SJSA1 (cell line): ENCODE measurements around the gene PSD2. TPM values are rescaled to one million over a fixed set of nuclear protein-coding genes. Genes with fewer than 3 reads are reported as not detected.

Experiments used
- DNase-seq, 2 experiments: peaks; one replicate each; pipeline ENCODE4 v3.0.0-alpha.2; 2015 to 2020; ENCODE audit warnings: low spot score in 2 of 2, low read depth in 1 of 2
- H3K27ac ChIP-seq: fragments of 250-450 bp; sonication (Bioruptor Pico); 2 replicates; pipeline ENCODE4 v1.5.1; 2020; ENCODE audit warnings: mild to moderate bottlenecking, moderate library complexity
- H3K27me3 ChIP-seq: fragments of 250-450 bp; sonication (Bioruptor Pico); replicated peaks from 2 replicates; pipeline ENCODE4 v1.5.1; 2020; ENCODE audit warnings: mild to moderate bottlenecking, moderate library complexity
- H3K36me3 ChIP-seq: fragments of 250-450 bp; sonication (Bioruptor Pico); 2 replicates; pipeline ENCODE4 v1.5.1; 2020; ENCODE audit warnings: mild to moderate bottlenecking
- H3K4me1 ChIP-seq: fragments of 250-450 bp; sonication (Bioruptor Pico); replicated peaks from 2 replicates; pipeline ENCODE4 v1.6.1; 2021; ENCODE audit warnings: mild to moderate bottlenecking
- H3K4me3 ChIP-seq: fragments of 250-450 bp; sonication (Bioruptor Pico); 2 replicates; pipeline ENCODE4 v1.5.1; 2020; ENCODE audit warnings: mild to moderate bottlenecking
- H3K9me3 ChIP-seq: fragments of 250-450 bp; sonication (Bioruptor Pico); replicated peaks from 2 replicates; pipeline ENCODE4 v1.5.1; 2020; ENCODE audit warnings: mild to moderate bottlenecking
- total RNA-seq: library from RNA; depleted of rRNA; stranded (reverse); fragments of >200 nt; shearing (Covaris generic); gene quantifications from 2 replicates; pipeline ENCODE4 v1.2.3, GENCODE V29; 2014

Gene PSD2
- total RNA-seq, 1 experiment from 2014 or later, result 0.03 TPM

GRCh38 chr5:139817970-139818369, 22.4 kb downstream of the PSD2 start:
- H3K27ac ChIP-seq, result no peak overlapping the region
- H3K9me3 ChIP-seq, result no peaks in the 10 kb centered on the region
- H3K4me3 ChIP-seq, result no peak overlapping the region
- H3K36me3 ChIP-seq, result no peaks in the 10 kb centered on the region
- H3K27me3 ChIP-seq, result peaks cover 45% of the 10 kb centered on the region
- no peak for DNase-seq
- no peaks in the 10 kb centered on the region for H3K4me1 ChIP-seq

DNA sequence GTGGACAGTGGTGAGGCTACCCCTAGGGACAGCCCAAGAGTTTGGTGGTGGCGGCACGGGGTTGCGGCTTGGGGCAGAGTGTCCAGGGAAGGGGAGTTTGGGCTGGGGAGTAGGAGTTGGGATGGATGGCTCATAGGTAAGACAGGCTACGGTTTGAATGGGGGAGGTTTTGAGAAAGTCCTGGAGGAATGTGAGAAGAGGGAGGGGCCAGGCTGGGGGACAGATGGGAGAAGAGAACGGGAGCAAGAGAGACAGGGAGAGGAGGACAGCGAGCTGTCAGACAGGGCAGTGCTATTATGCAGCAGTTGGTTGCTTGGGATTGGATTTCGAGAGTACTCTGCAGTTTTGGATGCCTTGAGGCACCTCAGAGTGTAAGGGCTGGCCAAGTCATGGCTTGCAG, 24.5 kb downstream of the PSD2 start:
- no peaks in the 10 kb centered on the region for H3K9me3 ChIP-seq
- no peak for DNase-seq
- H3K36me3 ChIP-seq, result no peaks in the 10 kb centered on the region
- no peak overlapping the region for H3K27ac ChIP-seq
- no peak overlapping the region for H3K4me3 ChIP-seq
- peaks cover 39% of the 10 kb centered on the region for H3K27me3 ChIP-seq
- H3K4me1 ChIP-seq, result no peaks in the 10 kb centered on the region

DNA sequence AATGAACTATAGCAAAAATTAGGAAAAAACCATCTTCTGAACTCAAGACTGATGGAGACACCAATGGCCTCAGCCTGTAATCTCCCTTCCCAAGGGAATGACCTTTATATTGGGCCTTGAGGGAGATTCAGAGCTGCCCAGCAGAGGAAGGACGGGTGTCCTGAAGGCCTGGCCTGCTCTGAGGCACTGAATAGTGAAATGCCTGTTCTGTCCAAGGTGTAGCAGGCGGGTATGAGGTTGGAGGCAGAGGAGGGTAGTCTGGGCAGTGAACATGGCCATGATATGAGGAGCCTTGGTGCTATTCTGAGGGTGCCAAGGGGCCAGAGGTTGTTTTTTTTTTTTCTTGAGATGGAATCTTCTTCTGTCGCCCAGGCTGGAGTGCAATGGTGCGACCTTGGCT, 25.0 kb downstream of the PSD2 start:
- H3K4me3 ChIP-seq, result no peak overlapping the region
- no peaks in the 10 kb centered on the region for H3K9me3 ChIP-seq
- H3K4me1 ChIP-seq, result no peaks in the 10 kb centered on the region
- H3K27ac ChIP-seq, result no peak overlapping the region
- H3K36me3 ChIP-seq, result no peaks in the 10 kb centered on the region
- H3K27me3 ChIP-seq, result peaks cover 41% of the 10 kb centered on the region
- DNase-seq, result no peak

DNA sequence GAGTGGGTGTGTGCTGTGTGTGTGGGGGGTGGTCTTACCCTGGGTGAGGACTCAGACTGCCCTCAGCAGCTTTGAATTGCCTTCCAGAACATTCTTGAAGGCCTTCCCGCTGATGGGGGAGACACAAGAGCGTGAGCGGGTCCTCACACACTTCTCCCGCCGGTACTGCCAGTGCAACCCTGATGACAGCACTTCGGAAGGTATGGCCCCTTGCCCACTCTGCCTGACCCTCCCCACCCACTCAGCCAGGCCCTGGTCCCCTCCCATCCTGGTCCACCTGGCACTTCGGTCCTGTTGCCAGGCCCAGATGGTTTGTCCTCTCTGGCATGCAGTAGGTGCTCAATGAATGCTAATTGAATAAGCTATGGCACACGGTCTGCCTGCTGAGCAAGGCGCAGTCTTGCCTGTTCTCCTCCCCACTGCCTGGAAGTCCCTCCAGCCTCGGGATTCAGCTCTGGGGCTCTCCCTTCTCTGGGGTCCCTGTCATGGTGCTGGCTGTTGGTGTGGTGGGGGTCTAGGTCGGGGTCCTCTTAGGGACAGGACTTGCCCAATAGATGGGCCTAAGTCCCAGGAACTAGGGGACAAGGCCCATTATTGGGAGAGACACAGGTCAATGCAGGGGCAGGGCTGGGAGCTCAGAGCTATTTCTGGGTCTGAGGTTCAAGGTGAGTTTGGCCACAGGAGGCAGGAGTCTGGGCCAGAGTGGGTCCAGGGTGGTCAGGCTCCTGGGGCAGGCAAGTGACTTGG, 26.4 kb downstream of the PSD2 start:
- Histone ChIP-seq H3K4me3 (no peak overlapping the region), H3K36me3 (no peaks in the 10 kb centered on the region), H3K27ac (no peak overlapping the region), H3K27me3 (peaks cover 42% of the 10 kb centered on the region), H3K9me3 (no peaks in the 10 kb centered on the region), H3K4me1 (no peaks in the 10 kb centered on the region)
- DNase-seq, result no peak

DNA sequence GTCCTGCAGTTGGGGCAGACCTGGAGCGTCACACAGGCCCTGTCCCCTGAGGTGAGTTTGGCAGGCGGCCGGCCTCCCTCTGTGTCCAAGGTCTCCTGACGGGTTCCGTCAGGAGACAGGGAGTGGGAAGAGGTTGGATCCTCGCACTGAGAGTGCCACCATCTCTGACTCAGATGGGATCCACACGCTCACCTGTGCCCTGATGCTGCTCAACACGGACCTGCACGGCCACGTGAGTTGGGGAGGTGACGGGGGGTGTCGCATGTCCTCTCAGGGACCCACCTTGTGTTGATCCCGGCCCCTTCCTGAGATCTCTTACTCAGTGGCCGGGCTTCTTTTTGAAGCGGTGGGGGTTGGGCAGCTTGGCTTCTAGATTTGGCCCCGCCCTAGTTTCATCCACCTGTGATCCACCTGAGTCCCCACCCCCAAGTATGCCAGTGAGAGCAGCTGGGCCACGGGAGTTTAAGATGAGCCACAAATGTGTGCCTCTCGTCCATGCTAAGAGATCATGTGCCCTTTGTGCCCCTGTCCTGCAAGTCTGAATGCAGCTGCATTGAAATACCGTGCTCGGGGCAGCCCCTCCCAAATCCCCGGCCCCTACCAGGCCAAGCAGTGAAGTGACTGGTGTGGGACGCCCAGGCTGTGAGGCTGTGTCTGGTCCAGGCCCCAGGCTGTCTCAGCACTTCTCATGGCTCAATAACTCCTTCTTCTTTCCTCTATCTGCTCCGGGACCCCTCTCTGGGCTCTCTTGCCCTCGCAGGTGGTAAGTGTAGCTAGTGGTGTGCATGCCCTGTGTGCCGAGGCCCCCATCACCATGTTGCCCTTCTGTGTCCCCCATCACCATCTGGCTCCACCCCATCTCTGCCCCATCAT, 27.2 kb downstream of the PSD2 start:
- Histone ChIP-seq H3K27ac (no peak overlapping the region), H3K9me3 (no peaks in the 10 kb centered on the region), H3K4me3 (no peak overlapping the region), H3K4me1 (no peaks in the 10 kb centered on the region), H3K36me3 (no peaks in the 10 kb centered on the region), H3K27me3 (peaks cover 46% of the 10 kb centered on the region)
- DNase-seq, result no peak

GRCh38 chr5:139823757-139824355, 28.2 kb downstream of the PSD2 start:
- no peak for DNase-seq
- no peaks in the 10 kb centered on the region for H3K9me3 ChIP-seq
- peaks cover 39% of the 10 kb centered on the region for H3K27me3 ChIP-seq
- H3K36me3 ChIP-seq, result no peaks in the 10 kb centered on the region
- no peaks in the 10 kb centered on the region for H3K4me1 ChIP-seq
- H3K27ac ChIP-seq, result no peak overlapping the region
- no peak overlapping the region for H3K4me3 ChIP-seq

- Histone ChIP-seq H3K27me3 (peaks cover 30% of the 10 kb centered on the region), H3K4me1 (no peaks in the 10 kb centered on the region), H3K9me3 (no peaks in the 10 kb centered on the region), H3K27ac (no peak overlapping the region), H3K36me3 (no peaks in the 10 kb centered on the region), H3K4me3 (no peak overlapping the region)
- no peak for DNase-seq
These were observed 30.1 kb downstream of the PSD2 start for GRCh38 chr5:139825690-139826089.

DNA sequence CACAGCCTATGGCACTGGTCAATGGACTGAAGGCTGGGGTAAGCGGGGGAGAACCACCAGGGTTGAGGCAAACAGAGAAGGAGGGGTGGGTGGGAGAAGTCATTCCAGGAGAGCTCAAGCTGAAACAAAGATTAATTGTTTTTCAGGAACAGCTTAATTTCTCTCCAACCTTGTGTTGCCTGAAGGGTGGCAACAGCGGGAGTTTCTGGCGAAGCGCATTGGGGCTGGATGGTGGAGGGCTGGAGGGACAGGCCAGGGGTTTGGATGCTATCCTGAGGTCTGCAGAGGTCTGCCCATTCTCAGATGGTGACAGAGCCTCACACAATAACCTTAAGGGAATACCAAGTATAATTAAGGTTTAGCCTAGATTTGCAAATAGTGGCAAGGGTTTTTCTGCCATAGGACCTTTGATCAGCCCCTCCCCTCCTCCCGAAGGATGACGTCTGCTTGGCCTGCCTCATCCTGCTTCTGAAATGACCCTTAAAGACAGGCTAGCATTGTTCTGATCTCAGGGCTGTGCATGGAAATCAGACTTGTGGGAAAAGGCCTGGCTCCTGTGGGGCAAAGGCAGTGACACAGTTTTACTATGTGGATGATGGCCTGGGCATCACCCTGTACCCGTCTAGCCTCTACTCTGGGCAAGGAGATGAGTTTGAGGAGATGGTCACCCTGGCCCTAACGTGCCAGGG, 32.7 kb downstream of the PSD2 start:
- peaks cover 46% of the 10 kb centered on the region for H3K27me3 ChIP-seq
- H3K9me3 ChIP-seq, result no peaks in the 10 kb centered on the region
- H3K27ac ChIP-seq, result no peak overlapping the region
- DNase-seq, result no peak
- no peaks in the 10 kb centered on the region for H3K36me3 ChIP-seq
- no peaks in the 10 kb centered on the region for H3K4me1 ChIP-seq
- no peak overlapping the region for H3K4me3 ChIP-seq

- no peaks in the 10 kb centered on the region for H3K4me1 ChIP-seq
- DNase-seq, result no peak
- no peak overlapping the region for H3K4me3 ChIP-seq
- H3K27ac ChIP-seq, result no peak overlapping the region
- H3K9me3 ChIP-seq, result no peaks in the 10 kb centered on the region
- H3K36me3 ChIP-seq, result no peaks in the 10 kb centered on the region
- H3K27me3 ChIP-seq, result peaks cover 51% of the 10 kb centered on the region
These were observed 33.9 kb downstream of the PSD2 start for GRCh38 chr5:139829471-139829870.

GRCh38 chr5:139831624-139832023, 36.0 kb downstream of the PSD2 start:
- Histone ChIP-seq H3K36me3 (no peaks in the 10 kb centered on the region), H3K27ac (no peak overlapping the region), H3K27me3 (peaks cover 37% of the 10 kb centered on the region), H3K4me1 (no peaks in the 10 kb centered on the region), H3K9me3 (no peaks in the 10 kb centered on the region), H3K4me3 (no peak overlapping the region)
- no peak for DNase-seq

GRCh38 chr5:139833525-139833924, 37.9 kb downstream of the PSD2 start:
- Histone ChIP-seq H3K9me3 (no peaks in the 10 kb centered on the region), H3K27me3 (peaks cover 30% of the 10 kb centered on the region), H3K4me3 (no peak overlapping the region), H3K4me1 (no peaks in the 10 kb centered on the region), H3K36me3 (no peaks in the 10 kb centered on the region), H3K27ac (no peak overlapping the region)
- no peak for DNase-seq

GRCh38 chr5:139835656-139836055, 40.0 kb downstream of the PSD2 start:
- H3K9me3 ChIP-seq, result no peaks in the 10 kb centered on the region
- no peak for DNase-seq
- H3K4me3 ChIP-seq, result no peak overlapping the region
- peaks cover 37% of the 10 kb centered on the region for H3K27me3 ChIP-seq
- no peaks in the 10 kb centered on the region for H3K4me1 ChIP-seq
- no peak overlapping the region for H3K27ac ChIP-seq
- H3K36me3 ChIP-seq, result no peaks in the 10 kb centered on the region

GRCh38 chr5:139836469-139837208, 41.0 kb downstream of the PSD2 start:
- Histone ChIP-seq H3K4me3 (no peak overlapping the region), H3K4me1 (no peaks in the 10 kb centered on the region), H3K9me3 (no peaks in the 10 kb centered on the region), H3K36me3 (no peaks in the 10 kb centered on the region), H3K27me3 (peaks cover 41% of the 10 kb centered on the region), H3K27ac (no peak overlapping the region)
- DNase-seq, result no peak
